Measurements from ENCODE around the gene MARCHF3.
"Not testable (repeated sequence)": the region's sequence is repeated elsewhere in the genome, so short reads cannot be mapped to it uniquely, and the experiment has no call there.

MARCHF3 gene

GRCh38 chr5:126918615-126918957 lies 111.8 kb downstream of the MARCHF3 start:
- no peak for DNase-seq (ENCODE audit: low read depth in 3 of 3)

- no peak for DNase-seq (ENCODE audit: low read depth in 3 of 3)
These were observed 112.3 kb downstream of the MARCHF3 start for GRCh38 chr5:126917918-126918614.

- DNase-seq (ENCODE audit: low read depth in 3 of 3) = no peak
These were observed 114.9 kb downstream of the MARCHF3 start for GRCh38 chr5:126915496-126915895.

GRCh38 chr5:126914801-126915436 lies 115.4 kb downstream of the MARCHF3 start:
- DNase-seq (ENCODE audit: low read depth in 3 of 3) = no peak

- no peak for DNase-seq (ENCODE audit: low read depth in 3 of 3)
These were observed 117.7 kb downstream of the MARCHF3 start for GRCh38 chr5:126912616-126913200.

- DNase-seq (ENCODE audit: low read depth in 3 of 3) = no peak
These were observed 118.4 kb downstream of the MARCHF3 start for GRCh38 chr5:126911986-126912385.

- no peak for DNase-seq (ENCODE audit: low read depth in 3 of 3)
These were observed 120.5 kb downstream of the MARCHF3 start for GRCh38 chr5:126909856-126910255.

GRCh38 chr5:126904407-126904806 lies 126.0 kb downstream of the MARCHF3 start:
- DNase-seq (ENCODE audit: low read depth in 3 of 3) = not testable (repeated sequence)

- no peak for DNase-seq (ENCODE audit: low read depth in 3 of 3)
These were observed 129.6 kb downstream of the MARCHF3 start for GRCh38 chr5:126900796-126901195.

- no peak for DNase-seq (ENCODE audit: low read depth in 3 of 3)
These were observed 130.9 kb downstream of the MARCHF3 start for GRCh38 chr5:126899476-126899875.

- DNase-seq (ENCODE audit: low read depth in 3 of 3) = no peak
These were observed 132.3 kb downstream of the MARCHF3 start for GRCh38 chr5:126897851-126898630.

GRCh38 chr5:126896170-126896702 lies 134.1 kb downstream of the MARCHF3 start:
- no peak for DNase-seq (ENCODE audit: low read depth in 3 of 3)

GRCh38 chr5:126895712-126896111 lies 134.6 kb downstream of the MARCHF3 start:
- not testable (repeated sequence) for DNase-seq (ENCODE audit: low read depth in 3 of 3)

- DNase-seq (ENCODE audit: low read depth in 3 of 3) = not testable (repeated sequence)
These were observed 139.9 kb downstream of the MARCHF3 start for GRCh38 chr5:126890414-126890813.

GRCh38 chr5:126888175-126888574 lies 142.2 kb downstream of the MARCHF3 start:
- DNase-seq (ENCODE audit: low read depth in 3 of 3) = no peak

GRCh38 chr5:126884269-126884819 lies 146.0 kb downstream of the MARCHF3 start:
- DNase-seq (ENCODE audit: low read depth in 3 of 3) = no peak

GRCh38 chr5:126883564-126884245 lies 146.7 kb downstream of the MARCHF3 start:
- no peak for DNase-seq (ENCODE audit: low read depth in 3 of 3)

GRCh38 chr5:126881821-126882600 lies 148.3 kb downstream of the MARCHF3 start:
- DNase-seq (ENCODE audit: low read depth in 3 of 3) = no peak

GRCh38 chr5:126878634-126879033 lies 151.7 kb downstream of the MARCHF3 start:
- DNase-seq (ENCODE audit: low read depth in 3 of 3) = no peak

GRCh38 chr5:126878085-126878484 lies 152.3 kb downstream of the MARCHF3 start:
- DNase-seq (ENCODE audit: low read depth in 3 of 3) = no peak
